GM12892 (cell line): ENCODE measurements around the gene NFASC.

Experiments used
- POLR2A ChIP-seq: IDR thresholded peaks from 2 replicates; pipeline ENCODE4 v1.6.1; 2011; ENCODE audit warnings: low read depth, low read length, control low read depth
- POLR2AphosphoS5 ChIP-seq: IDR thresholded peaks from 2 replicates; pipeline ENCODE4 v1.6.1; 2011; ENCODE audit warnings: low read depth, low read length, control low read depth
- TAF1 ChIP-seq: IDR thresholded peaks from 2 replicates; pipeline ENCODE4 v1.6.1; 2011; ENCODE audit warnings: low read depth, mild to moderate bottlenecking, control low read depth, low read length, borderline replicate concordance

- TF ChIP-seq POLR2AphosphoS5 (no peak), POLR2A (no peak), TAF1 (no peak)
Measured at GRCh38 chr1:204925701-204926100, 55.0 kb downstream of the NFASC start.
